HepG2 (cell line): Measurements from ENCODE around the gene PDZD4.

Source experiments
- EED ChIP-seq: sonication (generic); formaldehyde crosslinking; IDR thresholded peaks from 2 replicates; pipeline ENCODE4 v1.5.0; 2020; ENCODE audit warnings: mild to moderate bottlenecking, missing genetic modification reagents
- FOXA1 ChIP-seq, 2 experiments: fragments of 450-650 bp in 1 of 2; sonication (generic) in 1 of 2; formaldehyde crosslinking in 1 of 2; IDR thresholded peaks; 2 replicates each; pipeline versions ENCODE4 v1.4.0 to v1.6.1; 2016 to 2020; ENCODE audit warnings: missing genetic modification reagents in 1 of 2
- HDAC6 ChIP-seq: fragments of 200-600 bp; sonication (generic); IDR thresholded peaks from 2 replicates; pipeline ENCODE4 v1.7.0; 2017; ENCODE audit warnings: mild to moderate bottlenecking, antibody characterized with exemption, low read length, low read depth
- NR2C2 ChIP-seq: sonication (generic); formaldehyde crosslinking; IDR thresholded peaks from 2 replicates; pipeline ENCODE4 v1.4.0; 2020; ENCODE audit warnings: missing genetic modification reagents, mild to moderate bottlenecking, moderate library complexity, borderline replicate concordance
- POLR2A ChIP-seq, 2 experiments: IDR thresholded peaks; 2 replicates each; pipeline ENCODE4 v1.6.1; 2011; ENCODE audit warnings: low read depth in 2 of 2, low read length in 2 of 2, mild to moderate bottlenecking in 1 of 2, moderate library complexity in 1 of 2; ENCODE audit not compliant: insufficient read depth in 1 of 2
- SIN3A ChIP-seq: IDR thresholded peaks from 2 replicates; pipeline ENCODE4 v1.6.1; 2011; ENCODE audit warnings: low read depth, mild to moderate bottlenecking, control low read depth, low read length, borderline replicate concordance
- TBL1XR1 ChIP-seq: fragments of 150-350 bp; IDR thresholded peaks from 2 replicates; pipeline ENCODE4 v1.6.1; 2014; ENCODE audit warnings: borderline replicate concordance, low read length; ENCODE audit not compliant: partially characterized antibody
- ZNF496 ChIP-seq: sonication (generic); formaldehyde crosslinking; IDR thresholded peaks from 2 replicates; pipeline ENCODE4 v1.8.1; 2023; ENCODE audit warnings: mild to moderate bottlenecking, moderate library complexity, missing genetic modification reagents; ENCODE audit not compliant: insufficient replicate concordance
- ZNF713 ChIP-seq: sonication (generic); formaldehyde crosslinking; IDR thresholded peaks from 2 replicates; pipeline ENCODE4 v1.4.0; 2020; ENCODE audit warnings: mild to moderate bottlenecking, missing genetic modification reagents
- ZNF766 ChIP-seq: sonication (generic); formaldehyde crosslinking; IDR thresholded peaks from 2 replicates; pipeline ENCODE4 v1.5.0; 2020; ENCODE audit warnings: missing genetic modification reagents, borderline replicate concordance
- ZNF878 ChIP-seq: sonication (generic); formaldehyde crosslinking; IDR thresholded peaks from 2 replicates; pipeline ENCODE4 v1.8.1; 2023; ENCODE audit warnings: mild to moderate bottlenecking, missing genetic modification reagents, moderate library complexity
- TF ChIP-seq, protein P1 (sequence below): sonication (generic); formaldehyde crosslinking; IDR thresholded peaks from 2 replicates; pipeline ENCODE4 v1.8.1; 2022; ENCODE audit warnings: mild to moderate bottlenecking, missing genetic modification reagents
- TF ChIP-seq, protein P2 (sequence below): sonication (generic); formaldehyde crosslinking; IDR thresholded peaks from 2 replicates; pipeline ENCODE4 v1.5.0; 2020; ENCODE audit warnings: mild to moderate bottlenecking, missing genetic modification reagents, moderate library complexity

DNA sequence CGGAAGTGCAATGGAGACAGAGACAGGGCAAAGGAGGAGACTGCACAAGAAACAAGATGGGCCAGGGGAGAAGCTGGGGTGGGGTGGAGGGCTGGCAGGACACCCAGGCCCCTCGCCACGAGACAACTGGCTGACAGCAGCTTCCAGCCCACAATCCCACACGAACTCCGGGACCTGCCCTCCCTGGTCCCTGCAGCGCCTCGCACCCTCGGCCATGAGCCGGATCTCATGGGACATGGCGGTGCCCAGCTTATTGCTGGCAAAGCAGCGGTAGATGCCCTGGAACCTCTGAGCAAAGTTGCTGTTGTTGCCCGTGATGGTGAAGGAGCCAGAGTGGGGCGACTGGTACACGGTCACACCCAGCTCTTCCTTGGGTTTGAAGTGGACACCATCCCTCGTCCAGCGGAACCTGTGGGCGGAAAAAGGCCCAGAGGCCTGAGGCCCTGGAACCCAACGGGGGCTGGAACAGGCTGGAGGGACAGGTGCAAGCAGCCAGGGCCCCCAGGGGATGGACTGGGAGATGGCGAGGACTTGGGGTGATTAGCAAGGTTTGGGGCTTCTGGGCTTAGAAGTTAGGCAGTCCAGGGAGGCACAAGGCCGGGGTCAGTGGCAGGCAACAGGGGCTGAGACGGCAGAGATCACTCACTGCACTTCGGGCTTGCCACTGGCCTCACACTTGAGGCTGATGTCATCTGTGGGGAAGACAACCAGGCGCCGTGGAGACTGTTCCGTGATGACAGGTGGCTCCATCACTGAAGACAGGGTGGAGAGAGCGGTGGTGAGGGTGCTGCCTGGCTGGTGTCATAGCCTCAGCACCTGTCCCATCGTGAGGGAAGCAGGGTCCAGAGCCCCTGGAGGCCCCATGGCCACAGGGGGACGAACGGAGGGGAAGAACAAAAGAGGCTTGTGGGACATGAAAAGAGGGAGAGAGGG, 41.9 kb upstream of the PDZD4 start:
- TF ChIP-seq SIN3A (no peak), ZNF713 (CRISPR knock-in tag) (no peak), NR2C2 (no peak), TBL1XR1 (no peak), EED (CRISPR knock-in tag) (no peak), POLR2A (IDR thresholded peaks at IDR 0.05; ENCODE audit: insufficient read depth in 1 of 2, low read depth in 2 of 2, low read length in 2 of 2) (no peak), ZNF496 (CRISPR knock-in tag) (no peak), ZNF878 (CRISPR knock-in tag) (no peak), ZNF766 (no peak), HDAC6 (no peak), FOXA1 (IDR thresholded peaks at IDR 0.05) (no peak), FOXA1 (CRISPR knock-in tag; IDR thresholded peaks at IDR 0.05) (no peak)
- TF ChIP-seq, protein P1, sequence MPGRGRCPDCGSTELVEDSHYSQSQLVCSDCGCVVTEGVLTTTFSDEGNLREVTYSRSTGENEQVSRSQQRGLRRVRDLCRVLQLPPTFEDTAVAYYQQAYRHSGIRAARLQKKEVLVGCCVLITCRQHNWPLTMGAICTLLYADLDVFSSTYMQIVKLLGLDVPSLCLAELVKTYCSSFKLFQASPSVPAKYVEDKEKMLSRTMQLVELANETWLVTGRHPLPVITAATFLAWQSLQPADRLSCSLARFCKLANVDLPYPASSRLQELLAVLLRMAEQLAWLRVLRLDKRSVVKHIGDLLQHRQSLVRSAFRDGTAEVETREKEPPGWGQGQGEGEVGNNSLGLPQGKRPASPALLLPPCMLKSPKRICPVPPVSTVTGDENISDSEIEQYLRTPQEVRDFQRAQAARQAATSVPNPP (CRISPR knock-in tag): no peak
- TF ChIP-seq, protein P2, sequence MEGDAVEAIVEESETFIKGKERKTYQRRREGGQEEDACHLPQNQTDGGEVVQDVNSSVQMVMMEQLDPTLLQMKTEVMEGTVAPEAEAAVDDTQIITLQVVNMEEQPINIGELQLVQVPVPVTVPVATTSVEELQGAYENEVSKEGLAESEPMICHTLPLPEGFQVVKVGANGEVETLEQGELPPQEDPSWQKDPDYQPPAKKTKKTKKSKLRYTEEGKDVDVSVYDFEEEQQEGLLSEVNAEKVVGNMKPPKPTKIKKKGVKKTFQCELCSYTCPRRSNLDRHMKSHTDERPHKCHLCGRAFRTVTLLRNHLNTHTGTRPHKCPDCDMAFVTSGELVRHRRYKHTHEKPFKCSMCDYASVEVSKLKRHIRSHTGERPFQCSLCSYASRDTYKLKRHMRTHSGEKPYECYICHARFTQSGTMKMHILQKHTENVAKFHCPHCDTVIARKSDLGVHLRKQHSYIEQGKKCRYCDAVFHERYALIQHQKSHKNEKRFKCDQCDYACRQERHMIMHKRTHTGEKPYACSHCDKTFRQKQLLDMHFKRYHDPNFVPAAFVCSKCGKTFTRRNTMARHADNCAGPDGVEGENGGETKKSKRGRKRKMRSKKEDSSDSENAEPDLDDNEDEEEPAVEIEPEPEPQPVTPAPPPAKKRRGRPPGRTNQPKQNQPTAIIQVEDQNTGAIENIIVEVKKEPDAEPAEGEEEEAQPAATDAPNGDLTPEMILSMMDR (CRISPR knock-in tag): no peak
